HepG2 (cell line): ENCODE measurements around the gene HCRT. TPM values are rescaled to one million over a fixed set of nuclear protein-coding genes. Genes with fewer than 3 reads are reported as not detected.
A peak's percentile ranks its signal among the peaks of the same experiment; 100 is the strongest.

Source experiments
- DDIT3 ChIP-seq: sonication (generic); formaldehyde crosslinking; IDR thresholded peaks from 2 replicates; pipeline ENCODE4 v1.4.0; 2020; ENCODE audit warnings: mild to moderate bottlenecking, missing genetic modification reagents
- FOSL2 ChIP-seq: sonication (generic); formaldehyde crosslinking; IDR thresholded peaks from 2 replicates; pipeline ENCODE4 v1.4.0; 2020; ENCODE audit warnings: missing genetic modification reagents
- MTA3 ChIP-seq: sonication (generic); formaldehyde crosslinking; IDR thresholded peaks from 2 replicates; pipeline ENCODE4 v1.4.0; 2020; ENCODE audit warnings: missing genetic modification reagents
- MYNN ChIP-seq: sonication (generic); formaldehyde crosslinking; IDR thresholded peaks from 2 replicates; pipeline ENCODE4 v1.4.0; 2020; ENCODE audit warnings: mild to moderate bottlenecking, low read depth, missing genetic modification reagents
- RBM39 ChIP-seq: fragments of 200-400 bp; formaldehyde crosslinking; IDR thresholded peaks from one replicate; pipeline ENCODE4 v1.6.1; 2018; ENCODE audit warnings: antibody characterized with exemption, mild to moderate bottlenecking, low read depth, low read length; ENCODE audit not compliant: poor library complexity, severe bottlenecking
- SP5 ChIP-seq: IDR thresholded peaks from 2 replicates; pipeline ENCODE4 v1.6.1; 2016; ENCODE audit warnings: low read depth, borderline replicate concordance
- SRY ChIP-seq: sonication (generic); formaldehyde crosslinking; IDR thresholded peaks from 2 replicates; pipeline ENCODE4 v1.8.0; 2022; ENCODE audit warnings: mild to moderate bottlenecking, missing genetic modification reagents
- XBP1 ChIP-seq: sonication (generic); formaldehyde crosslinking; IDR thresholded peaks from 2 replicates; pipeline ENCODE4 v1.5.0; 2020; ENCODE audit warnings: missing genetic modification reagents
- ZFP36L2 ChIP-seq: sonication (generic); formaldehyde crosslinking; IDR thresholded peaks from 2 replicates; pipeline ENCODE4 v1.4.0; 2020; ENCODE audit warnings: missing genetic modification reagents
- ZFP37 ChIP-seq: sonication (generic); formaldehyde crosslinking; IDR thresholded peaks from 2 replicates; pipeline ENCODE4 v1.4.0; 2020; ENCODE audit warnings: missing genetic modification reagents, borderline replicate concordance
- ZHX2 ChIP-seq, 2 experiments: sonication (generic) in 1 of 2; formaldehyde crosslinking in 1 of 2; IDR thresholded peaks; 2 replicates each; pipeline versions ENCODE4 v1.6.1 to v1.9.0; 2014 to 2022; ENCODE audit warnings: antibody characterized with exemption in 1 of 2, borderline replicate concordance in 1 of 2, inconsistent platforms in 1 of 2, low read depth in 1 of 2, missing genetic modification reagents in 1 of 2
- ZNF292 ChIP-seq: sonication (generic); formaldehyde crosslinking; IDR thresholded peaks from 2 replicates; pipeline ENCODE4 v1.8.1; 2022; ENCODE audit warnings: mild to moderate bottlenecking, low read depth, missing genetic modification reagents, borderline replicate concordance
- ZNF317 ChIP-seq: sonication (generic); formaldehyde crosslinking; IDR thresholded peaks from 2 replicates; pipeline ENCODE4 v1.5.0; 2020; ENCODE audit warnings: mild to moderate bottlenecking, missing genetic modification reagents
- ZNF33A ChIP-seq: sonication (generic); formaldehyde crosslinking; IDR thresholded peaks from 2 replicates; pipeline ENCODE4 v1.5.1; 2020; ENCODE audit warnings: missing genetic modification reagents, mild to moderate bottlenecking, moderate library complexity, borderline replicate concordance
- ZNF414 ChIP-seq: sonication (generic); formaldehyde crosslinking; IDR thresholded peaks from 2 replicates; pipeline ENCODE4 v1.5.0; 2020; ENCODE audit warnings: missing genetic modification reagents
- ZNF563 ChIP-seq: sonication (generic); formaldehyde crosslinking; IDR thresholded peaks from 2 replicates; pipeline ENCODE4 v1.8.0; 2022; ENCODE audit warnings: mild to moderate bottlenecking, moderate library complexity, missing genetic modification reagents
- ZNF572 ChIP-seq: sonication (generic); formaldehyde crosslinking; IDR thresholded peaks from 2 replicates; pipeline ENCODE4 v1.5.1; 2020; ENCODE audit warnings: mild to moderate bottlenecking, missing genetic modification reagents
- ZNF576 ChIP-seq: sonication (generic); formaldehyde crosslinking; IDR thresholded peaks from 2 replicates; pipeline ENCODE4 v1.4.0; 2020; ENCODE audit warnings: mild to moderate bottlenecking, missing genetic modification reagents
- ZNF772 ChIP-seq: sonication (generic); formaldehyde crosslinking; IDR thresholded peaks from 2 replicates; pipeline ENCODE4 v1.5.0; 2020; ENCODE audit warnings: mild to moderate bottlenecking, missing genetic modification reagents
- ZNF784 ChIP-seq: sonication (generic); formaldehyde crosslinking; IDR thresholded peaks from 2 replicates; pipeline ENCODE4 v1.5.1; 2020; ENCODE audit warnings: missing genetic modification reagents, mild to moderate bottlenecking, borderline replicate concordance
- ZNF792 ChIP-seq: IDR thresholded peaks from 2 replicates; pipeline ENCODE4 v1.6.1; 2016
- polyA plus RNA-seq, 8 experiments: library from polyadenylated mRNA; depleted of rRNA in 3 of 8; stranded (reverse) in 7 of 8; unstranded in 1 of 8; fragments of >200 nt; fragmentation: Illumina TruSeq in 4 of 8; extraction: Trizol in 4 of 8; gene quantifications; 2 replicates each; pipeline versions ENCODE4 v1.2.1 to v1.2.3, GENCODE V29; 2011 to 2016; ENCODE audit warnings: low read depth in 4 of 8, missing spikeins in 1 of 8, mixed read lengths in 1 of 8; ENCODE audit not compliant: insufficient read depth in 1 of 8
- total RNA-seq, 5 experiments: library from RNA; depleted of rRNA; stranded (reverse); fragments of >200 nt; fragmentation: Illumina TruSeq; extraction: Trizol; gene quantifications; 2 replicates each; pipeline ENCODE4 v1.2.3, GENCODE V29; 2016; ENCODE audit warnings: low read depth in 1 of 5

HCRT gene
- total and polyA plus RNA-seq, 2 of the 13 experiments (the other 11 are each of a cell fraction or from before 2014, with no cell fraction given) = not detected

GRCh38 chr17:42179911-42180410 lies 5.3 kb downstream of the HCRT start (continued):
- TF ChIP-seq ZHX2 (IDR thresholded peaks at IDR 0.05; ENCODE audit: low read depth) (no peak), ZHX2 (CRISPR knock-in tag; IDR thresholded peaks at IDR 0.05; ENCODE audit: borderline replicate concordance) (peak; percentile 95; the same call in 1 of the 2 replicates), ZNF563 (CRISPR knock-in tag) (peak; percentile 92), FOSL2 (CRISPR knock-in tag) (peak; percentile 64), DDIT3 (CRISPR knock-in tag) (no peak), RBM39 (no peak), SP5 (CRISPR knock-in tag) (0 out of 2 replicates have a peak, but pooled peaks have one; percentile 52), ZNF414 (CRISPR knock-in tag) (peak; percentile 94), ZNF792 (CRISPR knock-in tag) (peak; percentile 95), MYNN (CRISPR knock-in tag) (peak; percentile 94; the same call in 1 of the 2 replicates), ZNF33A (CRISPR knock-in tag) (no peak), ZFP36L2 (CRISPR knock-in tag) (peak; percentile 95), ZNF784 (CRISPR knock-in tag) (0 out of 2 replicates have a peak, but pooled peaks have one; percentile 40), SRY (CRISPR knock-in tag) (peak; percentile 84; the same call in 1 of the 2 replicates), XBP1 (CRISPR knock-in tag) (peak; percentile 84; the same call in 1 of the 2 replicates), ZNF572 (CRISPR knock-in tag) (no peak), MTA3 (CRISPR knock-in tag) (no peak), ZNF317 (CRISPR knock-in tag) (0 out of 2 replicates have a peak, but pooled peaks have one; percentile 70), ZNF772 (peak; percentile 71; the same call in 1 of the 2 replicates), ZNF292 (CRISPR knock-in tag) (0 out of 2 replicates have a peak, but pooled peaks have one; percentile 29), ZNF576 (no peak), ZFP37 (CRISPR knock-in tag) (peak; percentile 99)
